ENCODE measurements around the gene IKBKE.

The IKBKE gene

GRCh38 chr1:206514813-206515387 lies 44.6 kb downstream of the IKBKE start:
- no peak for FAIRE-seq

- no peak for FAIRE-seq
Observed at GRCh38 chr1:206516728-206516990, 46.4 kb downstream of the IKBKE start.

GRCh38 chr1:206517784-206518183 lies 47.5 kb downstream of the IKBKE start:
- FAIRE-seq = no peak

GRCh38 chr1:206518206-206518605 lies 47.9 kb downstream of the IKBKE start:
- FAIRE-seq = no peak

- FAIRE-seq = no peak
Observed at GRCh38 chr1:206518743-206519142, 48.5 kb downstream of the IKBKE start.

GRCh38 chr1:206521127-206521526 lies 50.9 kb downstream of the IKBKE start:
- FAIRE-seq = no peak

GRCh38 chr1:206521694-206522402 lies 51.6 kb downstream of the IKBKE start:
- FAIRE-seq = no peak

GRCh38 chr1:206524739-206525364 lies 54.6 kb downstream of the IKBKE start:
- FAIRE-seq = no peak

GRCh38 chr1:206526064-206526911 lies 56.0 kb downstream of the IKBKE start:
- FAIRE-seq = no peak

GRCh38 chr1:206529425-206529824 lies 59.1 kb downstream of the IKBKE start:
- no peak for FAIRE-seq

- FAIRE-seq = no peak
Observed at GRCh38 chr1:206532368-206532767, 62.1 kb downstream of the IKBKE start.

GRCh38 chr1:206534552-206534951 lies 64.3 kb downstream of the IKBKE start:
- no peak for FAIRE-seq

- FAIRE-seq = no peak
Observed at GRCh38 chr1:206535853-206536188, 65.5 kb downstream of the IKBKE start.

GRCh38 chr1:206537141-206537540 lies 66.9 kb downstream of the IKBKE start:
- no peak for FAIRE-seq

- no peak for FAIRE-seq
Observed at GRCh38 chr1:206538086-206538770, 68.0 kb downstream of the IKBKE start.

- no peak for FAIRE-seq
Observed at GRCh38 chr1:206538901-206539640, 68.8 kb downstream of the IKBKE start.

- FAIRE-seq = no peak
Observed at GRCh38 chr1:206540044-206540780, 69.9 kb downstream of the IKBKE start.

- no peak for FAIRE-seq
Observed at GRCh38 chr1:206541236-206541833, 71.1 kb downstream of the IKBKE start.

GRCh38 chr1:206544562-206545257 lies 74.4 kb downstream of the IKBKE start:
- FAIRE-seq = no peak

GRCh38 chr1:206545351-206545750 lies 75.1 kb downstream of the IKBKE start:
- FAIRE-seq = no peak
